Heart right ventricle (tissue), 16 donors: ENCODE results near the gene NEUROD6. TPM values are rescaled to one million over a fixed set of nuclear protein-coding genes. Genes with fewer than 3 reads are reported as not detected.

ENCODE experiments used
- ATAC-seq, 8 donors: fragments of 200-7000 bp; cut with Tn5 transposase; one replicate each; pipeline ENCODE4 v1.9.1; 2020; ENCODE audit warnings: mild to moderate bottlenecking in 8 of 8, moderate library complexity in 8 of 8, moderate number of reproducible peaks in 1 of 8
- DNase-seq, 2 donors: peaks; one replicate each; pipeline ENCODE4 v3.0.0-alpha.2; 2020
- H3K27ac ChIP-seq, 10 donors: fragments of 200-600 bp; sonication (generic) in 2 of 10; one replicate each; pipeline versions ENCODE4 v1.5.0 to v1.8.0; 2020 to 2022; ENCODE audit warnings: mild to moderate bottlenecking in 3 of 10
- H3K27me3 ChIP-seq, 7 donors: fragments of 200-600 bp; one replicate each; pipeline ENCODE4 v1.8.0; 2021 to 2022; ENCODE audit warnings: mild to moderate bottlenecking in 2 of 7
- H3K36me3 ChIP-seq, 9 donors: fragments of 200-600 bp; sonication (generic) in 1 of 9; one replicate each; pipeline versions ENCODE4 v1.5.0 to v1.8.0; 2020 to 2022; ENCODE audit warnings: mild to moderate bottlenecking in 2 of 9
- H3K4me1 ChIP-seq, 9 donors: fragments of 200-600 bp; sonication (generic) in 1 of 9; one replicate each; pipeline versions ENCODE4 v1.5.0 to v1.8.0; 2020 to 2022; ENCODE audit warnings: mild to moderate bottlenecking in 4 of 9
- H3K4me3 ChIP-seq, 10 donors: fragments of 200-600 bp; sonication (generic) in 2 of 10; one replicate each; pipeline versions ENCODE4 v1.5.0 to v1.8.0; 2020 to 2022; ENCODE audit warnings: mild to moderate bottlenecking in 7 of 10, moderate library complexity in 2 of 10
- H3K9me3 ChIP-seq, 11 donors: fragments of 200-600 bp in 10 of 11; sonication (generic) in 2 of 11; one replicate each; pipeline versions ENCODE4 v1.5.0 to v1.8.0; 2013 to 2022; ENCODE audit warnings: mild to moderate bottlenecking in 2 of 11, control low read depth in 1 of 11, moderate library complexity in 1 of 11
- WGBS, 2 donors: extraction: QIAGEN DNeasy Blood & Tissue Kit; methylation state at CpG; one replicate each; pipeline ENCODE4 v1.1.7; 2013; ENCODE audit warnings: inconsistent platforms in 1 of 2; 5-methylcytosine and 5-hydroxymethylcytosine counted together
- intact Hi-C, 10 donors: fragments of 100-400 bp; cut with DNase I; formaldehyde crosslinking; loops; one replicate each; pipeline versions ENCODE4 v1.11.1 to v1.14.2; 2022
- polyA plus RNA-seq, 2 donors: library from polyadenylated mRNA; stranded (reverse); fragments of 200-250 nt; gene quantifications; one replicate each; pipeline ENCODE4 v1.2.3, GENCODE V29; 2013
- total RNA-seq, 10 donors: library from RNA; stranded (reverse); fragmentation: NEBNext Ultra II Directional in 3 of 10; extraction: Animal tissue kit (Norgen Biotek cat#: 25700) in 3 of 10; gene quantifications; one replicate each; pipeline versions ENCODE4 v1.2.1 to v1.2.4, GENCODE V29; 2021 to 2023
- TF ChIP-seq, protein P1 (sequence below), 9 donors: fragments of 200-600 bp; sonication (generic) in 2 of 9; IDR thresholded peaks; one replicate each; pipeline versions ENCODE4 v1.5.0 to v1.8.0; 2021 to 2022; ENCODE audit warnings: antibody characterized with exemption in 9 of 9, mild to moderate bottlenecking in 5 of 9, moderate library complexity in 1 of 9
- donor health status: Arrhythmogenic right ventricular cardiomyopathy.
- donor health status: ischemic (EF 13 %, LVEDD 7.1; RV severe dilation, severe dysfunction).
- donor health status: healthy with polysubstance abuse.
- donor health status: DM: no; HTN: yes; CAD: no.
- donor health status: DM: no; HTN: no; CAD: no.
- donor health status: ischemic (EF 25% LVEDD 6.9; RV normal size, moderate dysfunction).
- donor health status: ischemic (EF 25% LVEDD 5.7; RV mildly dilated, moderate dysfunction).
- donor health status: healthy.
- donor health status: DM: yes; HTN: yes; CAD: no.
- donor health status: Ischemic cardiomyopathy.
- donor health status: ischemic (EF 35%, LVEDD 5.7; RV mildly dilated, moderate dysfunction).
- donor health status: nonischemic (EF 11% LVEDD 7.7; RV severe dilation, severe dysfunction).
- donor health status: DM: yes; HTN: yes; CAD: no.
- donor health status: PGD.
- donor health status: ischemic (EF 29% LVEDD 5.4; RV normal size, mild dysfunction).
- donor health status: nonischemic (EF 23%, LVEDD 6.1; RV moderate dilation, normal function).

The NEUROD6 gene
- total and polyA plus RNA-seq, 12 donors, result not detected

DNA sequence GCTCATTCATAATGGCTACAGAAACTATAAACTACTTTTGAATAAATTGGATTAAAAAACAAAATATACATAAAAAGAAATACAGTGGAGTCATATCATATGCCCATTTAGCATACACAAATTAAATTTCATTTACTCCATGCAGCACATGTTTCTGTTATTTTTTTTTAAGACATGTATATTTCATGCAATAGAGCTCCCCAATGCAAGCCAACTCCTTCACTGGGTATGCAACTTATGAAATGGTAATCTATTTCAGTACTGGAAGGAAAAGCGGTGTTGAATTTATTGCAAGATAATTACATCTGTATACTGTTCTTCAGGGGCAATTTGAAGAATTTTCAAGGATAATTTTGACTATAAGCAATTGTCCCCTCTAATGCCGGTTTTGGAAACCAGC, 49.9 kb downstream of the NEUROD6 start:
- no peak overlapping the region for H3K27ac ChIP-seq
- no peaks in the 10 kb centered on the region for H3K9me3 ChIP-seq
- 62 to 80% methylated on average over 2 of the region's 2 CpGs for WGBS, 2 donors
- intact Hi-C loops, result no loop called here
- no peak overlapping the region for H3K4me3 ChIP-seq
- no peaks in the 10 kb centered on the region for H3K4me1 ChIP-seq
- H3K36me3 ChIP-seq, result no peaks in the 10 kb centered on the region
- DNase-seq (no peak), ATAC-seq (no peak)
- TF ChIP-seq, protein P1, sequence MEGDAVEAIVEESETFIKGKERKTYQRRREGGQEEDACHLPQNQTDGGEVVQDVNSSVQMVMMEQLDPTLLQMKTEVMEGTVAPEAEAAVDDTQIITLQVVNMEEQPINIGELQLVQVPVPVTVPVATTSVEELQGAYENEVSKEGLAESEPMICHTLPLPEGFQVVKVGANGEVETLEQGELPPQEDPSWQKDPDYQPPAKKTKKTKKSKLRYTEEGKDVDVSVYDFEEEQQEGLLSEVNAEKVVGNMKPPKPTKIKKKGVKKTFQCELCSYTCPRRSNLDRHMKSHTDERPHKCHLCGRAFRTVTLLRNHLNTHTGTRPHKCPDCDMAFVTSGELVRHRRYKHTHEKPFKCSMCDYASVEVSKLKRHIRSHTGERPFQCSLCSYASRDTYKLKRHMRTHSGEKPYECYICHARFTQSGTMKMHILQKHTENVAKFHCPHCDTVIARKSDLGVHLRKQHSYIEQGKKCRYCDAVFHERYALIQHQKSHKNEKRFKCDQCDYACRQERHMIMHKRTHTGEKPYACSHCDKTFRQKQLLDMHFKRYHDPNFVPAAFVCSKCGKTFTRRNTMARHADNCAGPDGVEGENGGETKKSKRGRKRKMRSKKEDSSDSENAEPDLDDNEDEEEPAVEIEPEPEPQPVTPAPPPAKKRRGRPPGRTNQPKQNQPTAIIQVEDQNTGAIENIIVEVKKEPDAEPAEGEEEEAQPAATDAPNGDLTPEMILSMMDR (IDR thresholded peaks at IDR 0.05), result no peak
- H3K27me3 ChIP-seq, result peaks cover 0 to 45% (median 5%) of the 10 kb centered on the region in 7 donors

Other genes with a start within 250 kb of the NEUROD6 start
- gene ITPRID1, start 173.4 kb upstream of the NEUROD6 start, total RNA-seq, result not detected
- gene ITPRID1, start 173.4 kb upstream of the NEUROD6 start, polyA plus RNA-seq, result not detected